GM10266 (cell line): Measurements from ENCODE around the gene INTU.

Experiments
- DNase-seq: peaks from one replicate; pipeline ENCODE4 v3.0.0; 2012; ENCODE audit errors: extremely low spot score
- CTCF ChIP-seq: IDR thresholded peaks from 2 replicates; pipeline ENCODE4 v1.5.1; 2012; ENCODE audit warnings: mild to moderate bottlenecking, low read depth; ENCODE audit not compliant: control insufficient read depth, insufficient read depth; ENCODE audit errors: missing control alignments

Gene INTU

GRCh38 chr4:127623797-127624083, 9.0 kb upstream of the INTU start:
- no peak for TF ChIP-seq CTCF
- DNase-seq, result no peak

GRCh38 chr4:127624173-127624572, 8.6 kb upstream of the INTU start:
- no peak for TF ChIP-seq CTCF
- DNase-seq, result no peak

- TF ChIP-seq CTCF, result no peak
- no peak for DNase-seq
Measured at GRCh38 chr4:127629371-127629770, 3.4 kb upstream of the INTU start.

GRCh38 chr4:127630152-127630551, 2.6 kb upstream of the INTU start:
- no peak for DNase-seq
- TF ChIP-seq CTCF, result no peak

- no peak for DNase-seq
- no peak for TF ChIP-seq CTCF
Measured at GRCh38 chr4:127631420-127631819, 1.3 kb upstream of the INTU start.

- DNase-seq, result no peak
- TF ChIP-seq CTCF, result no peak
Measured at GRCh38 chr4:127634181-127634580, 1.4 kb downstream of the INTU start.

- DNase-seq, result no peak
- TF ChIP-seq CTCF, result no peak
Measured at GRCh38 chr4:127641524-127641923, 8.8 kb downstream of the INTU start.
